IMR-90 (cell line): Measurements from ENCODE around the gene ABITRAM. TPM values are rescaled to one million over a fixed set of nuclear protein-coding genes. Genes with fewer than 3 reads are reported as not detected.

Source experiments
- ATAC-seq: fragments of 200-7000 bp; cut with Tn5 transposase; 2 replicates; pipeline ENCODE4 v1.9.1; 2020; ENCODE audit warnings: low read depth, mild to moderate bottlenecking, moderate library complexity
- BruUV-seq: library from RNA; stranded (reverse); fragments of 400-500 nt; replicated peaks from 2 replicates; lab custom pipeline; 2021; lab: Mats Ljungman, UMichigan
- CTCF ChIA-PET: fragments of 300-600 bp; formaldehyde crosslinking; extraction: SDS; loops from one replicate; lab custom pipeline; 2021; ENCODE audit warnings: antibody characterized with exemption; lab: Yijun Ruan, JAX
- POLR2A ChIA-PET: fragments of 300-600 bp; sonication (Branson Sonifier 250); formaldehyde crosslinking; loops from one replicate; lab custom pipeline; 2022; ENCODE audit warnings: antibody characterized with exemption; ENCODE audit not compliant: unreplicated experiment; lab: Charles Lee
- DNase-seq: peaks from one replicate; pipeline ENCODE4 v3.0.0; 2013
- H2AFZ ChIP-seq: replicated peaks from 2 replicates; pipeline ENCODE3; 2013; ENCODE audit warnings: low read length, mild to moderate bottlenecking; ENCODE audit not compliant: poor library complexity
- H2AK5ac ChIP-seq: 2 replicates; pipeline ENCODE4 v1.6.1; 2013; ENCODE audit warnings: low read depth, low read length, inconsistent platforms
- H2AK9ac ChIP-seq: replicated peaks from 2 replicates; pipeline ENCODE3; 2013; ENCODE audit warnings: mild to moderate bottlenecking, low read depth, low read length, moderate library complexity; ENCODE audit not compliant: poor library complexity
- H2BK120ac ChIP-seq: 2 replicates; pipeline ENCODE4 v1.6.1; 2013; ENCODE audit warnings: low read depth, low read length, inconsistent platforms
- H2BK15ac ChIP-seq: 3 replicates; pipeline ENCODE4 v1.6.1; 2013; ENCODE audit warnings: low read depth, low read length, inconsistent platforms
- H2BK20ac ChIP-seq: 2 replicates; pipeline ENCODE4 v1.6.1; 2013; ENCODE audit warnings: low read depth, mild to moderate bottlenecking, inconsistent platforms, low read length, moderate library complexity
- H2BK5ac ChIP-seq: 2 replicates; pipeline ENCODE4 v1.6.1; 2013; ENCODE audit warnings: mild to moderate bottlenecking, low read depth, low read length, inconsistent platforms; ENCODE audit not compliant: poor library complexity, severe bottlenecking
- H3K14ac ChIP-seq: replicated peaks from 2 replicates; pipeline ENCODE4 v1.6.1; 2013; ENCODE audit warnings: low read depth, low read length, inconsistent platforms
- H3K18ac ChIP-seq: 2 replicates; pipeline ENCODE4 v1.6.1; 2013; ENCODE audit warnings: low read depth, low read length, control low read depth
- H3K23ac ChIP-seq: 2 replicates; pipeline ENCODE4 v1.6.1; 2013; ENCODE audit warnings: low read depth, low read length, inconsistent platforms
- H3K27ac ChIP-seq: 2 replicates; pipeline ENCODE4 v1.5.1; 2013; ENCODE audit warnings: mild to moderate bottlenecking, control low read depth, low read length; ENCODE audit not compliant: insufficient read depth
- H3K27me3 ChIP-seq: 2 replicates; pipeline ENCODE4 v1.6.1; 2013; ENCODE audit warnings: low read length; ENCODE audit not compliant: control insufficient read depth, insufficient read depth
- H3K36me3 ChIP-seq: 2 replicates; pipeline ENCODE4 v1.6.1; 2013; ENCODE audit warnings: low read length, mixed read lengths; ENCODE audit not compliant: control insufficient read depth, insufficient read depth
- H3K4ac ChIP-seq: 2 replicates; pipeline ENCODE4 v1.6.1; 2013; ENCODE audit warnings: low read depth, low read length, inconsistent platforms
- H3K4me1 ChIP-seq: 2 replicates; pipeline ENCODE4 v1.6.1; 2013; ENCODE audit warnings: low read length, mixed read lengths; ENCODE audit not compliant: control insufficient read depth, insufficient read depth
- H3K4me2 ChIP-seq: 2 replicates; pipeline ENCODE4 v1.6.1; 2013; ENCODE audit warnings: low read depth, mild to moderate bottlenecking, control low read depth, low read length, moderate library complexity
- H3K4me3 ChIP-seq: 2 replicates; pipeline ENCODE4 v1.5.1; 2013; ENCODE audit warnings: low read depth, mild to moderate bottlenecking, control low read depth, low read length, moderate library complexity; ENCODE audit not compliant: insufficient read depth
- H3K56ac ChIP-seq: 2 replicates; pipeline ENCODE4 v1.6.1; 2013; ENCODE audit warnings: low read length, inconsistent platforms; ENCODE audit not compliant: insufficient read depth; ENCODE audit errors: extremely low read depth
- H3K79me1 ChIP-seq, 2 experiments: 2 replicates each; pipeline ENCODE4 v1.6.1; 2013; ENCODE audit warnings: low read length in 2 of 2, inconsistent platforms in 1 of 2, low read depth in 1 of 2
- H3K9ac ChIP-seq: 2 replicates; pipeline ENCODE4 v1.6.1; 2013; ENCODE audit warnings: low read depth, low read length, control low read depth
- H3K9me1 ChIP-seq: 2 replicates; pipeline ENCODE4 v1.6.1; 2013; ENCODE audit warnings: low read length, inconsistent platforms; ENCODE audit not compliant: insufficient read depth
- H3K9me3 ChIP-seq: 2 replicates; pipeline ENCODE4 v1.6.1; 2013; ENCODE audit warnings: low read length; ENCODE audit not compliant: control insufficient read depth, insufficient read depth
- H4K20me1 ChIP-seq: 2 replicates; pipeline ENCODE4 v1.6.1; 2013; ENCODE audit warnings: low read length, inconsistent platforms; ENCODE audit not compliant: insufficient read depth
- H4K5ac ChIP-seq: 2 replicates; pipeline ENCODE4 v1.6.1; 2013; ENCODE audit warnings: mild to moderate bottlenecking, low read depth, low read length, control low read depth
- H4K8ac ChIP-seq, 2 experiments: 2 replicates each; pipeline ENCODE4 v1.6.1; 2013; ENCODE audit warnings: low read depth in 2 of 2, low read length in 2 of 2, control low read depth in 1 of 2, inconsistent platforms in 1 of 2
- H4K91ac ChIP-seq: 2 replicates; pipeline ENCODE4 v1.6.1; 2013; ENCODE audit warnings: low read depth, low read length, inconsistent platforms; ENCODE audit not compliant: insufficient read depth
- MAFK ChIP-seq: IDR thresholded peaks from 2 replicates; pipeline ENCODE4 v1.6.1; 2012; ENCODE audit warnings: low read depth, low read length, improper control_type of control experiment
- MAZ ChIP-seq: IDR thresholded peaks from 2 replicates; pipeline ENCODE4 v1.6.1; 2012; ENCODE audit warnings: low read depth, mild to moderate bottlenecking, low read length, improper control_type of control experiment, moderate library complexity, borderline replicate concordance
- POLR2A ChIP-seq: IDR thresholded peaks from 2 replicates; pipeline ENCODE4 v1.6.1; 2012; ENCODE audit warnings: mild to moderate bottlenecking, low read depth, low read length
- RCOR1 ChIP-seq: IDR thresholded peaks from 2 replicates; pipeline ENCODE4 v1.6.1; 2012; ENCODE audit warnings: mild to moderate bottlenecking, low read length, improper control_type of control experiment; ENCODE audit not compliant: insufficient replicate concordance
- RFX5 ChIP-seq: IDR thresholded peaks from 2 replicates; pipeline ENCODE4 v1.8.0; 2012; ENCODE audit warnings: low read depth, mild to moderate bottlenecking, low read length, moderate library complexity
- dilution Hi-C: fragments of 300-500 bp; cut with HindIII; formaldehyde crosslinking; loops from one replicate; pipeline ENCODE4 v1.14.3; 2018; ENCODE audit warnings: low sequenced_read_pairs; ENCODE audit not compliant: unreplicated experiment
- in situ Hi-C: fragments of 300-500 bp; cut with MboI; formaldehyde crosslinking; loops from 3 replicates; pipeline ENCODE4 v1.14.3; 2019; ENCODE audit warnings: low sequenced_read_pairs, inconsistent platforms, mixed read lengths
- intact Hi-C: fragments of 100-400 bp; cut with micrococcal nuclease; formaldehyde crosslinking; loops from 2 replicates; pipeline ENCODE4 v1.10.0; 2022
- polyA plus RNA-seq, 3 experiments: library from polyadenylated mRNA; depleted of rRNA; stranded (reverse); fragments of >200 nt; gene quantifications; 2 replicates each; pipeline ENCODE4 v1.2.3, GENCODE V29; 2012; ENCODE audit warnings: low replicate concordance in 1 of 3
- total RNA-seq: library from RNA; depleted of rRNA; stranded (reverse); fragments of >200 nt; gene quantifications from 2 replicates; pipeline ENCODE4 v1.2.3, GENCODE V29; 2012; rRNA removed
- TF ChIP-seq, protein P1 (sequence below): fragments of 150-350 bp; IDR thresholded peaks from 2 replicates; pipeline ENCODE4 v1.6.1; 2016; ENCODE audit warnings: low read depth, mild to moderate bottlenecking, low read length, moderate library complexity, borderline replicate concordance

The ABITRAM gene
- total and polyA plus RNA-seq, 2 of the 4 experiments (the other 2 are of a cell fraction): 8.6 to 10.3 TPM

GRCh38 chr9:108983885-108984284 is 49.7 kb downstream of the ABITRAM start:
- no TSS peak for BruUV-seq
- ATAC-seq: no peak
- Histone ChIP-seq H2BK20ac (no peak overlapping the region), H3K27ac (no peak overlapping the region), H3K9me1 (no peaks in the 10 kb centered on the region; the same call in 1 of the 2 replicates), H3K27me3 (no peaks in the 10 kb centered on the region), H2BK120ac (no peak overlapping the region), H2BK15ac (no peak overlapping the region), H2AK5ac (no peak overlapping the region), H3K4me1 (no peaks in the 10 kb centered on the region), H3K14ac (no peak overlapping the region), H3K4ac (no peak overlapping the region), H3K23ac (no peak overlapping the region), H3K36me3 (peaks cover 8% of the 10 kb centered on the region), H3K9me3 (no peaks in the 10 kb centered on the region), H3K79me1 (peaks cover 12 to 15% of the 10 kb centered on the region in 2 experiments), H4K20me1 (no peaks in the 10 kb centered on the region; the same call in 1 of the 2 replicates), H3K4me2 (no peak overlapping the region), H3K18ac (no peak overlapping the region), H2BK5ac (no peak overlapping the region), H4K5ac (no peak overlapping the region), H4K91ac (no peak overlapping the region), H3K4me3 (no peak overlapping the region), H3K9ac (no peak overlapping the region), H4K8ac (no peak overlapping the region), H2AFZ (no peak overlapping the region), H3K56ac (no peak overlapping the region), H2AK9ac (no peak overlapping the region)
- DNase-seq: no peak
- ChIA-PET POLR2A (no interaction called here), CTCF (no interaction called here)
- TF ChIP-seq, protein P1, sequence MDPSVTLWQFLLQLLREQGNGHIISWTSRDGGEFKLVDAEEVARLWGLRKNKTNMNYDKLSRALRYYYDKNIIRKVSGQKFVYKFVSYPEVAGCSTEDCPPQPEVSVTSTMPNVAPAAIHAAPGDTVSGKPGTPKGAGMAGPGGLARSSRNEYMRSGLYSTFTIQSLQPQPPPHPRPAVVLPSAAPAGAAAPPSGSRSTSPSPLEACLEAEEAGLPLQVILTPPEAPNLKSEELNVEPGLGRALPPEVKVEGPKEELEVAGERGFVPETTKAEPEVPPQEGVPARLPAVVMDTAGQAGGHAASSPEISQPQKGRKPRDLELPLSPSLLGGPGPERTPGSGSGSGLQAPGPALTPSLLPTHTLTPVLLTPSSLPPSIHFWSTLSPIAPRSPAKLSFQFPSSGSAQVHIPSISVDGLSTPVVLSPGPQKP: no peak
- TF ChIP-seq MAFK (no peak), RFX5 (no peak), POLR2A (no peak), MAZ (no peak), RCOR1 (no peak)
- in situ Hi-C loops: no loop called here
- dilution Hi-C loops: no loop called here
- intact Hi-C loops: no loop called here

Other genes with a start within 250 kb of the ABITRAM start
- not detected in 2 replicates for gene ACTL7B, start 78.4 kb upstream of the ABITRAM start, total RNA-seq
- gene ACTL7B, start 78.4 kb upstream of the ABITRAM start, polyA plus RNA-seq (2012; rRNA removed): not detected in 2 replicates
- gene ACTL7A, start 72.1 kb upstream of the ABITRAM start, total RNA-seq: not detected in 2 replicates
- not detected in 2 replicates for gene ACTL7A, start 72.1 kb upstream of the ABITRAM start, polyA plus RNA-seq (2012; rRNA removed)
- 39.7 and 43.2 TPM in 2 replicates for gene ELP1, start 276 bp upstream of the ABITRAM start, total RNA-seq
- 15.3 and 20.0 TPM in 2 replicates for gene ELP1, start 276 bp upstream of the ABITRAM start, polyA plus RNA-seq (2012; rRNA removed)
- 131 and 186 TPM in 2 replicates for gene CTNNAL1, start 79.1 kb downstream of the ABITRAM start, total RNA-seq
- gene CTNNAL1, start 79.1 kb downstream of the ABITRAM start, polyA plus RNA-seq (2012; rRNA removed): 60.4 and 72.3 TPM in 2 replicates
- gene TMEM245, start 185.5 kb downstream of the ABITRAM start, total RNA-seq: 51.7 and 57.9 TPM in 2 replicates
- gene TMEM245, start 185.5 kb downstream of the ABITRAM start, polyA plus RNA-seq (2012; rRNA removed): 21.0 and 24.8 TPM in 2 replicates
- under 0.01 TPM in 1 of 2 replicates, not detected in the other for gene FRRS1L, start 232.8 kb downstream of the ABITRAM start, total RNA-seq
- gene FRRS1L, start 232.8 kb downstream of the ABITRAM start, polyA plus RNA-seq (2012; rRNA removed): 0.05 and 0.06 TPM in 2 replicates